ENCODE data around the gene KRTAP4-4.

DNA sequence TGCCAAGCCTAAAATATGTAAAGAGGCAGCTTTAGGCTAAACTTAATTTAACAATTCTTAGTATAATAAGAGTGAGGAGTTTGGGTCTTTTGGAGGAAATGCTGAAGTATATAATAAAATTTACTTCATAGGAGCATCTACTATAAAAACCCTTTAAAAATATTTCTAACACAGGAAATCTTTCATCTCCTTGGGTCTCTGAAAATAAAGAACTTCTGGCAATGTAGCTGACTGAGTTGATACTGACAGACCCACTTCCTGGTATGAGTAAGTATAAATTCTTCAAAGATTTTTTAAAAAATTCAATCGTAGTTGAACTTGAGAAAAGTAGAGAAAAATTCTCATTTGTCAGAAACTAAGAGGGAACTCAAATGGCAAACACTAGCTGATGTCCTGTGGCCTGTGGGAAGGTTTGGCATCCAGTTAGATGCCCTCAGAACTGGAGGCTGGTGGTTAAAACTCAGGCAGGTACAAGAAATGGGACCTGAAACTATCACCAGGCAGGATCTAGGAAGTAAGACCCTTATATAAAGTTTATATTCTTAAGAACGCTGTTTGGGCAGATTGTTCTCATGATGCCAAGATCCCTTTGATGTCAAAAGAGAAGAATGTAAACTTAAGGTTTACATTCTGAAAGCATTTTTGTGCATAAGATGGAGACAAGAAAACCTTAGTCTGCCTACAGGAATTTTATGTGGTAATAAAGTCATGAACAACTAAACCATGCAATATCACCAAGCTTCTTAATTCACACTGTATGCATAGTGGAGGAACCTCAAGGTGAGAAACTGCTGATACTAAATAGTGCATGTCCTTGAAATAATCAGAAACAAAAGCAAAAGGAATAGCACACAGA is 26.4 kb downstream of the KRTAP4-4 start:
- no peak for TF ChIP-seq EZH2 (IDR thresholded peaks at IDR 0.05; ENCODE audit: insufficient read depth, low read length)
- TF ChIP-seq, protein P1, sequence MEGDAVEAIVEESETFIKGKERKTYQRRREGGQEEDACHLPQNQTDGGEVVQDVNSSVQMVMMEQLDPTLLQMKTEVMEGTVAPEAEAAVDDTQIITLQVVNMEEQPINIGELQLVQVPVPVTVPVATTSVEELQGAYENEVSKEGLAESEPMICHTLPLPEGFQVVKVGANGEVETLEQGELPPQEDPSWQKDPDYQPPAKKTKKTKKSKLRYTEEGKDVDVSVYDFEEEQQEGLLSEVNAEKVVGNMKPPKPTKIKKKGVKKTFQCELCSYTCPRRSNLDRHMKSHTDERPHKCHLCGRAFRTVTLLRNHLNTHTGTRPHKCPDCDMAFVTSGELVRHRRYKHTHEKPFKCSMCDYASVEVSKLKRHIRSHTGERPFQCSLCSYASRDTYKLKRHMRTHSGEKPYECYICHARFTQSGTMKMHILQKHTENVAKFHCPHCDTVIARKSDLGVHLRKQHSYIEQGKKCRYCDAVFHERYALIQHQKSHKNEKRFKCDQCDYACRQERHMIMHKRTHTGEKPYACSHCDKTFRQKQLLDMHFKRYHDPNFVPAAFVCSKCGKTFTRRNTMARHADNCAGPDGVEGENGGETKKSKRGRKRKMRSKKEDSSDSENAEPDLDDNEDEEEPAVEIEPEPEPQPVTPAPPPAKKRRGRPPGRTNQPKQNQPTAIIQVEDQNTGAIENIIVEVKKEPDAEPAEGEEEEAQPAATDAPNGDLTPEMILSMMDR (IDR thresholded peaks at IDR 0.05; ENCODE audit: insufficient read depth, low read depth, low read length) = no peak

Data from astrocyte (in vitro differentiated cells and primary cell).